Activated CD4-positive, alpha-beta T cell treated with anti-CD3 and anti-CD28 coated beads, Interleukin-2, amount 50 U/mL, for 1 hour (primary cell): ENCODE results near the gene DENND2D.

Source experiments
- DNase-seq: peaks from one replicate; pipeline ENCODE4 v3.0.0-alpha.2; 2020

DENND2D gene, protein sequence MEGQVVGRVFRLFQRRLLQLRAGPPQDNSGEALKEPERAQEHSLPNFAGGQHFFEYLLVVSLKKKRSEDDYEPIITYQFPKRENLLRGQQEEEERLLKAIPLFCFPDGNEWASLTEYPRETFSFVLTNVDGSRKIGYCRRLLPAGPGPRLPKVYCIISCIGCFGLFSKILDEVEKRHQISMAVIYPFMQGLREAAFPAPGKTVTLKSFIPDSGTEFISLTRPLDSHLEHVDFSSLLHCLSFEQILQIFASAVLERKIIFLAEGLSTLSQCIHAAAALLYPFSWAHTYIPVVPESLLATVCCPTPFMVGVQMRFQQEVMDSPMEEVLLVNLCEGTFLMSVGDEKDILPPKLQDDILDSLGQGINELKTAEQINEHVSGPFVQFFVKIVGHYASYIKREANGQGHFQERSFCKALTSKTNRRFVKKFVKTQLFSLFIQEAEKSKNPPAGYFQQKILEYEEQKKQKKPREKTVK

DNA sequence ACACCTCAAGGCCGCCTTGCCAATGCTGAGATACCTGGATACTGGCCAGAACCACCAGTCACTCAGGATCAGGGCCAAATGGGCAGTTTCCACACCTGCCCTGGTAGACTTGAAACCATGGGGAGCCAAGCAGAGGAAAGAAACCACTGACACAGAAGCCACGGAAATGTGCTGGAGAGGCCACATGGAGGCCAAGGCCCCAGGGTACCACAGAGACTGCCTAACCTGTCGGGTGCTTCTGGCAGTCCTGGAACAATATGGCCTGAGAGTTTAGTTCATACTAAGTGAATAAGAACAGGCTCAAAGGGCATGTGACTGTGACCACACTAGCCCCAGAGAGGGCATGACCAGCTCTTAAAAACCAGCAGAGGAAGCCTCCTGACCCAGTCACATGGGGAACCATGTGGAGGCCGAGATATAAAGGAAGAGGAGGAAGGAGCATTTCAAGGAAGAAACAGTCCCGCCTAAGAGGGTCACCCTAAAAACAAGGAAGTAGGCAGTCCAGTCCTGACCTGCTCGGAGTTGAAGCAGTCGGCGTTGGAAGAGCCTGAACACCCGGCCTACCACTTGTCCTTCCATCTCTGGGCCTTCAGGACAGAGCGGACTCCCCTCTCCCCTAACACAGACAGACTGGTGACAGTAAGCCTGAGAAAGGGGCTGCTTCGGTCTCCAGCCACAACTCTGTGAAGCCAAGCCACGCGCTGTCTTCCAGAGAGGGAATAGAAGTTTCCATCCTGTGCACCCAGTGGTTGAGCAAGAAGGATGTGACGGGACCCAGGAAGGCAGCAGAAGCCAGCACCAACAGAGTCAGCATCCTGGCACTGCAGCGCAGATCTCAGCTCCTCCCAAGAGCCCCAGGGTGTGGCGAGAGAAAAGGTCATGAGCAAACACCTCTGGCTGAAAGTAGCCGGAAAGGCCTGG is at the start of gene DENND2D:
Gene DENND2D, minus strand, starts transcription at position 766 of the 921 bp plus-strand sequence. Its CDS starts 187 bp downstream, at position 579.
- peak; percentile 61 for DNase-seq

DNA sequence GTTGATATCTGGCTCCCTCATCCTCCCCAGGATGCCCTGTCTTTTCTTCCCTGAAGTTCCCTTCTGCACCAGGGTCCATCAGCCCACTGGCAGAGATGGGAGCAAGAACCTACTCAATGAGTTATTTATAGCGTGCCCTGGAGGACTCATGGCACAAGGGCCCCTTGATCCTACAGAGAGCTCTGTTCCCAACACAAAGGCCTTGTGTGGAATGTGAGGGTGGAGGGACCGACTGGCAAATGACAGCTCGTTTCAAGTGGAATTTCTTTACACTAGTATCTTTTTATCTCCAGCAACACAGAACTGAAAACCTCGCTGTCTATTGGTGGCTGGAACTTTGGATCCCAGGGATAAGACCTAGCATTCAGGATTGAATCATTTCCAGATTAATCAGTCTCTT is 49.5 kb upstream of the DENND2D start:
- no peak for DNase-seq

DNA sequence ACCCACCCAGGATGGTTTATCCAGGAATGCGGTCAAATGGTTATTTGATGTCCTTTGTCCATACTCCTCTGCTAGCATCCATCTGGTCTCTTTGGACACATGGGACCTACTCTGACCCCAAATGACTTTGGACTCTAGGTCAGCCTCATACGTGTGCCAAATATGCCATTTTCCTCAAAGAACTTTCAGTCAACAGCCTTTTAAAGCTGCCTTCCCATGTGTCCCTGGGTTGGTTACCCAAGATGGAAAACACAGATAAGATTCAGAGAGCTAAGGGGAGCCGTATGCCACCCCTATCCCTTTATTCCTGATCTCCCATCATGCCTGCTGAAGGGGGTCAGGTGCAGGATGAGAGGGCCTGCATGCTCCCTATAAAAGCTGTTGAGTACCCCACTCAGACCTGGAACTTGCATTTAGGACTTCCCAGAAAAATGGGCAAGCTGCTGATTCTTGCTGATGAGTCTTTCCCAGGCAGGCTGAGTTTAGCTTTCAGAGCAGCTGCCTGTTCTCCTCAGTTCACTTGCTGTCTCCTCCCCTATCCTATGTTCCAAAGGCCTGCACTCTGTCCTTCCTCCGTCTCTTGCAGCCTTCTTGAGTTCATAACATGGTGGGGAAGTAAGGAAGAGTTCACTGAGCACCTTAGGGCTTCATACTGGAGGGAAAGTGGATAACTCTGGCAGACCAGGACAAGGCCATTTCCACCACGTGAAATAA is 46.8 kb upstream of the DENND2D start:
- no peak for DNase-seq

DNA sequence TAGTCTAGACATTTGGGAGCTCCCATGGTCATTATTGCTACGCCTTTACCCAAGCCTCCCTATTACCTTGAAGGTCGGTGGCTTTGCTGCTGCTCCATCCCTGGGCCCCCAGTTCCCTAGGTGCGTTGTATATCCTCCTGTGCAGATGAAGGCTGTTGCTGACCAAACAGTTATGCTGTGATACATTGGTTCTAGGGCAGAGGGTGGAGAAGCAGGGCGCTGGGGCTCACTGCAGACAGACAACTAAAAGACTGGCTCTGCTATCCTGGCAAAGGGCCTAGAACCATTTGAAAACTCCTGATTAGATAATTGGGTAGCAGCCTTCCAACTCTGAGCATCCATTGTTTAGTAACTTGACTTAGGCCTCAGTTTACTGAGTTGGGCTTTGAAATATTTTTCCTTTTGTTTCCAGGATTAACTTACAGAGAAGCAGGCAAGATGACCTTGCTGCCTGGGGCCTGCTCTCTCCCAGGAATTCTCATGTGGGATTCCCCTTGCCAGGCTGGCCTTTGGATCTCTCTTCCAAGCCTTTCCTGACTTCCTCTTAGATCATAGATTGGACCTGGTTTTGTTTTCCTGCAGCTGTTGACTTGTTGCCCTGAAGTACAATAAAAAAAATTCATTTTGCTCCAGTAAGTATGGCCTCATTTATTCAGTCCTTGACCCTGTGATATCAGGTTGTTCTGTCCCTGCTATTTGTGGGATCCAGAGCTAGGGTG is 42.5 kb upstream of the DENND2D start:
- no peak for DNase-seq

DNA sequence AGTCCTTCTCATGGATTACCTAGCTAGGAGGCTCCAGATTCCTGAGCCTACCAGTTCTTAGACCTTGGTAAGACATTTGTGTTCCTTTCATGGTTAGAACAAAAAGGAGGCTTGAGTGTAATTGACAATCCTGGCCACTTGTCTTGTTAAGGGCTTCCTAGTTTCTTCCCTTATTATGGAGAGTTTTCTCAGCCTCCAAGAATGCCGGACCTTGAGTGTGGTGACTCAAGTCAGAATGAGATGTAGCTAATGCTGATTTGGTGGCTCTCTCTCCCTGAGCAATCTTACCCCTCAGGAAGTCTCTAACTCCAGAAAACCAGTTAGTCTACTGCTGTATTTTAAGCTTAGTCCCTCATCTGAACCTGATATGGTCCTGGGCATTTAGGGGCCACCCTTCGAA is 41.4 kb upstream of the DENND2D start:
- DNase-seq, result no peak

DNA sequence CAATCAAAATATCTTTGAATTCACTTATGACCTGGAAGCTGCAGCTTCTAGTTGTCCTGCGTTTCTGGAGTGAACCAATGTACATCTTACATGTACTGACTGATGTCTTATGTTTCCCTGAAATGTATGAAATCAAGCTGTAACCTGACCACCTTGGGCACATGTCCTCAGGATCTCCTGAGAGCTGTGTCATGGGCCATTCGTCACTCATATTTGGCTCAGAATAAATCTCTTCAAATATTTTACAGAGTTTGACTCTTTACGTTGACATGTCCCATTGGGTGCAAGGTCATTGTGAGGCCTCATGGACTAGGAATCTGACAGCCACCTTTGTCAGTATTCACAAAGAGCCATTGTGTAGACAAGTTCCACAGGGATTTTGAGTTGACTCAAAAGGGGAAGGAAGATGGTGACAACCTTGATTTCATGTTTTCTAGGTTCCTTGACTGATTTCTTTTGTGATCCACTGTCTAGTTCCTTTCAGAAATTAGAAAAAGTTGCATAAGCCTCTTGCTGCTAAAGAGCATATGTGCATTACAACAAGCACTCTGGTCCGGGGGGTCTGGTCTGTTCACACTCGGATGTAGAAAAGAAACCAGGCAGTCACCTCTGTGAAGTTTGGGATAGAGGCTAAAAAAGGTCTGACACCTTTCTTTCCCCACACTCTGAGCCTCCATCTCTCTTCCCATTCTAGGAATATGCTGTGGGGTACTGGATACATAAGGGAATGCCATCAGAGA is 37.8 kb upstream of the DENND2D start:
- DNase-seq, result no peak

DNA sequence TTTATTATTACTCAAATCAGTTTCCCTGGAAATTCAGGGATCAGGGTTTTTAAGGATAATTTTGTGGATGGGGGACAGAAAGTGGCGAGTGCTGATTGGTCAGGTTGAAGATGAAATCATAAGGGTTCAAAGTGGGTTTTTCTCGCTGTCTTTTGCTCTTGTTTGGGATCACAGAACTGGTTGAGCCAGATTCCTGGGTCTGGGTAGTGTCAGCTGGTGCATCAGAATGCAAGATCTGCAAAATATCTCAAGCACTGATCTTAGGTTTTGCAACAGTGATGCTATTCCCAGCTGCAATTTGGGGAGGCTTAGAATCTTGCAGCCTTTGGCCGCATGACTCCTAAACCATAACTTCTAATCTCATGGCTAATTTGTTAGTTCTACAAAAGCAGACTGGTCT is 36.4 kb upstream of the DENND2D start:
- no peak for DNase-seq

DNA sequence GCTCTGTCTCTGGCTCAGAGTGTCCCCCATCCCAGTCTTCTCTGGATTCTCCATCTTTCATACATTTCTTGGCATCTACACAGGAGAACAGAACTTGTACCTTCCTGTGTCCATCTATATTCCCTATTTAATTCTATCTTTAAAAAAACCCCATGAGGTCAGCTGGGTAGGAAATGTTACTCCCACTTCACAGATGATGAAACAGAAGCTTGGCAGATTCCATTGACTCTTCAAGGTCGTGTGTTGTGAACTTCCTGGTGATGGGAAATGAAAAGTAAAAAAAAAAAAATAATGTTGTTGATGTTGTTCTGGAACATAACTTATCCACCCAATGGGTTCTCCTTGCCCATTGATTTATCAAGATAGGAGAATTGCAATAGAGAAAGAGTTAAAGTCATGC is 35.9 kb upstream of the DENND2D start:
- no peak for DNase-seq

DNA sequence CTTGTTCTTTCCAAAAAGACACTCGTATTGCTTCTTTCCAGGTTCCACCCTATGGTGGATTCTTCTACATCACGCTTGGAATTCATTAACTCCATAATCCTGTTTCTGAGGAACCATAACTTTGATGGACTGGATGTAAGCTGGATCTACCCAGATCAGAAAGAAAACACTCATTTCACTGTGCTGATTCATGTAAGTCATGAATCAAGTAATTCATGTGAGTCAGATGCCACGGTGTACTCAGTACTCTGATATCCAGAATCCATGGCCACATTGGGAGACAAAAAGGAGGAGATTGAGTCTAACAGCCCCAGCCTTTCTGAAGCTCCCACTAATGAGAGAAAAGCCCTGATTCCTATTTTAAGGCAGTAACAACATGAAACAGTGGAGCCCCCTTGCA is 34.4 kb upstream of the DENND2D start:
- DNase-seq, result no peak

DNA sequence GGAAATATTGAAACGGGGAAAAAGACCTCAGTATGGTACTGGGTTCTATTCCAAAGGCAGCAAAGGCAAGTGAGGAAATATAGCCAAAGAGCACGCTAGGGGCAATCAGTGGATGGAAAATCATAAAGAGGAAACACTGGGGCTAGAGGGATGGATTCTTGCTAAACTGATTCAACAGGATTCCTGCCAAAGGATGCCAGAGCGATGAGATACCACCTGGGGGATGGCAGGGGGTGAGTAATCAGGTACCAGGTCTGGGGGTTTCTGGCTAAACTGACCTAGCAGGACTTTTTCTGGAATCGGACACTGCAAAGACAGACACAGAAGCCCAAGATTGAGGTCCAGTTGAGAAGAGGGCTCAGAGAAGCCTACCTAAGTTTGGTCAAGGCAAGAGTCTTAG is 33.8 kb upstream of the DENND2D start:
- DNase-seq, result no peak

DNA sequence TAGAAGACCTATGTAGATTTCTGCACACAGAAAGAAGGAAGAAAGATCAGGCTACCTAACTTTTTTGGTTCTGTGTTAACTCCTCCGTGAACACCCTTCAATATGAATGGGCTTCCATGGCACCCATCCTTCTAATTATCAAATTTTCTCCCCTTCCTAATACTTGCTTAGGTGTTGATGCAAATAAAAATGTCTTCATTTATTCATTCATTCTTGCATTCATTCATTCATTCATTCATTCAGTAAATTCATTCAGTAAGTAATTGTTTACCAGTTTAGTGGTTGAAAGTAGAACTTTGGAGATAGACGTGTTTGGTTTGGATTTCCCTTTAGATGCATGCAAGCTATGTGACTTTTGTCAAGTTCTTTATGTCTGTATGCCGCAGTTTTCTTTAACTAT is 31.7 kb upstream of the DENND2D start:
- no peak for DNase-seq

DNA sequence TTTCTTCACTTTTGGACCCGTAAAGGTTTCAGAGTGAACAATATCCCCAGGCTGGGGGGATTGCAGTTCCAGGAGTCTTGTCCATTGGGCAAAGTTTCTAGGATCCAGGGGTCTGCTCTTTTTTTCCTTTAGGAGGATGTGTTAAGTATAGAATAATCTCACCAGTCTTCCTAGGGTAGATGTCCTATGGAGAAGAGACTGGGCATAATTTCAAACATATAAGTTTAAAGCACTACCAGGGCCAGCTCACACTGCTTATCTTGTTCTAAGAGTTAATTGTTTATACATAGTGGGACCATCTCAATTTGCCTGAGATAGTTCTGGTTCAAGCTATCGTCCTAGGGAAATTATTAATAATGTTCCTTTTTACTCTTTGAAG is 28.3 kb upstream of the DENND2D start:
- no peak for DNase-seq

DNA sequence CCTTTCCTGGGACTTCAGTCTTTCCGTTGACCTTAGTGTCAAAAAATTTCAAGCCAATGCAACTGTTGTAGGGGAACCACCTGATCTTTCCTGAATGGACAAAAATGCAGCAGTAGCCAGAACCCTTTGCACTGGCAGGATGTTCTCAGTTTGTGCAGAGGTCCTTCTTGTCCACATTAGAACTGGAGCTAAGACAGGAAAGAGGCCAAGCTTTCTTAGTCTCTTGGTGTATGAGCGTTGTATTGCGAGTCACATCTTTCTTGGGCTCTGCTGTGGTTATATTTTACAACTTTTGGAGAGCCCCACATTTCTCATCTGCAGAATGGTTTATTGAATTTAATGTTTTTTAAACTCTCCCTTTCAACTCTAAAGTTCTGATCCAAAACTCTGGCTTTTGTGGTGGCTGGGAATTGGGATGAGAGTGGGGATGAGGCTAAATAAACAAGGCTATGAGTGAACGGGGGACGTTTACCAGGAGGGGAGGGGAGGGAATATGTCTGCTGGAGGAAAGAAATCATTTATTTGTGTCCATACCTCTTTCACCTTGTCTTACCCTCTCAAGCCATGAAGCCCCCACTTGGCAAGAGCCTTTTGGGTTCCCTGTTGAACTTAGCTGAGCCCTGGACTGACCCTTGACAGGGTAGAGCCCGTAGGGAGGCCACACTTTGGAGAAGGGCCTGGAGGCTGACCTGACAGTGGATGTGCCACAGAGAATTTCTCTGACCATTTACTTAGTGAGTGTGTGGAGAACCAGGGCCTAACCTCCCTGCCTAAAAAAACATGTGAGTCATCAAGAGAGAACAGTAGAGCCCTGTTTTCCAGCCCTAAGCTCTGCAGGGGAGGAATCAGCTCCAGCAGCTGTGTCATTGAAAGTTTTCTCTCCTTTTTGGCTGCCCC is 27.7 kb upstream of the DENND2D start:
- DNase-seq, result no peak

DNA sequence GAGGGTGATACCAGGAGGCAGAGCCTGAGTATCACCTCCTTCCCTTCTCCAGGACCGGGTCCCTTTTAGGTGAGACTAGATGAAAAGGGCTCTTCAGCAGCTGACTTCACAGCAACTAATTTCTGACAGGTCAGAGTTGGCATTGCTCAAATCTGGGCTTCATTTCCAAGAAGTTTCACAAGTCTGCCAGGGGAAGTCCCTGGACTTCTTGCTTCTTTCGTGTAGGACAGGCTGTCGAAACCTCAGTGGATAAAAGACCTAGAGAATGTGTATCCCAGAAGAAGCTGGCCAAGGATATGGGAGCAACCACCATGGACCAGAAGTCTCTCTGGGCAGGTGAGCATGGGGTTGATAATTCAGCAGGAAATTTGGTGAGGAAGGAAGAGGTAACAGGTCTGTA is 27.0 kb upstream of the DENND2D start, which contains the start of gene CHI3L2:
Gene CHI3L2, plus strand, starts transcription at position 280 of the 400 bp plus-strand sequence. Its CDS starts 17 bp downstream, at position 297.
- no peak for DNase-seq

DNA sequence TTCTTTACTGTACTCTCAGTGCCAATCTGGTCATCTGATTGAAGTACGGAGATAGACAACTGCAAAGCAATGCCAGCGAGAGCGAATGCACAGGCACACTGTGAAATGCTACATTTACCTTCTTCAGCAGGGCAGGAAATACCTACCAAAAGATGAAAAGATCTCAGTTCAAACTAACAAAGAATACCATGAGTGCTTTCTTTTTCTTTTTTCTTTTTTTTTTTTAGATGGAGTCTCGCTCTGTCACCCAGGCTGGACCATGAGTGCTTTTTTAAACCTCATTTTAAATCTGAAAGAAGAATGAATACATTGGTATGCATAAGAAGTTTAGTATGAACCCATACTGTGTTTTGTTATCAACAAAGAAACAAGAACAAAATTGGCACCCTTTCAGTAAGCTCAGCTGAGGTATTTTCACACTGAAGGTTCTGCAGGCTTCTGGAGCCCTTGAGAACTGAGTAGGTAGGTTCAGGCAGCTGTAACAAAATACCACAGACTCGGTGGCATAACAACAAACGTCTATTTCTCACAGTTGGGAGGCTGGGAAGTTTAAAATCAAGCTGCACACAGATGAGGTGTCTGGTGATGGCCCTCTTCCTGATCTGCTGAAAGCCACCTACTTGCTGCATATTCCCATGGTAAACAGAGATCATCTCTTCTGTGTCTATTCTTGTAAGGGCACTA is 25.4 kb upstream of the DENND2D start:
- DNase-seq, result peak; percentile 35

DNA sequence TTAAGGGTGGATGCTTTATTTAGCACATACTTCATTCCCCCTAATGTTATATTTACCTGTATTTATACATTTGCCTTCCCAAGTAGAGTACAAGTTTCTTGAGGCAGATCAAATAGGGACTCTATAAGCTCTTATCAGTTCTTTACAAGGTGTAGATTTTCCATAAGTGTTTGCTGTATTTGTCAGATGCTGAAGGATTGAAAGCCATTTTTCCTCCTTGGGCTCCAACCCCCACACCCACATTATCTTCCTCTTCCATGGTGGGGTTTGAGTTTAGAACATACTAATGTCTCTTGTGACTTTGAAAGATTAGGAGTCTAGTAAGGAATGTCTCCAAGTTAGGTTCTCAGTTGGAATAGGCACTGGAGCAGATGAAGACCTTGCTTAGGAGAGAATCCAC is 24.6 kb upstream of the DENND2D start:
- no peak for DNase-seq

DNA sequence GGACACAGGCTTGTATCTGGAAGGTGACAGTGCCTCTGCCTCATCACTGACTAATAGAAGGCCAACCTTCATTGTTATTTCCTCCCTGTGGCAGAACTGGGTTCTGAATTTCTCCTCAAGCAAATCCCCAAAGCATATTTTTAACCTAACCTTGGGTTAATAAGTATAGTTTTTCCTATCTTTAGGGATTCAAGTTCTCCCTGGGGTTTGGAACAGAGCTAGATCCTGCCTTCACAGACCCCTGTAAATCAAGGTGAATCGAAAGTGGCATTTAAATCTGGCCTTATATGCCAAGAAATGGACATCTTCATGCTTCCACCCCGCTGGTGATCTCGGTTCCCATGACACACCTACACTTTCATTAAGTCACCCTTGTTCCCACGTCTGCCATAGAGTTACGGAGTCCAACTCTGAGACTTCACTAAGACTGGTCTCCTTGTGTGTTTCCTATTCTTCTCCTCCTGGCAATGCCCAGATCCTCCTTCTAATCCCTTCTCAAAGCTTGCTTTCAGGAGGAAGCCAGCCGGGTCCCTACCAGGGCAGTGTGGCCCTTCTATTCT is 22.8 kb upstream of the DENND2D start:
- DNase-seq, result no peak

DNA sequence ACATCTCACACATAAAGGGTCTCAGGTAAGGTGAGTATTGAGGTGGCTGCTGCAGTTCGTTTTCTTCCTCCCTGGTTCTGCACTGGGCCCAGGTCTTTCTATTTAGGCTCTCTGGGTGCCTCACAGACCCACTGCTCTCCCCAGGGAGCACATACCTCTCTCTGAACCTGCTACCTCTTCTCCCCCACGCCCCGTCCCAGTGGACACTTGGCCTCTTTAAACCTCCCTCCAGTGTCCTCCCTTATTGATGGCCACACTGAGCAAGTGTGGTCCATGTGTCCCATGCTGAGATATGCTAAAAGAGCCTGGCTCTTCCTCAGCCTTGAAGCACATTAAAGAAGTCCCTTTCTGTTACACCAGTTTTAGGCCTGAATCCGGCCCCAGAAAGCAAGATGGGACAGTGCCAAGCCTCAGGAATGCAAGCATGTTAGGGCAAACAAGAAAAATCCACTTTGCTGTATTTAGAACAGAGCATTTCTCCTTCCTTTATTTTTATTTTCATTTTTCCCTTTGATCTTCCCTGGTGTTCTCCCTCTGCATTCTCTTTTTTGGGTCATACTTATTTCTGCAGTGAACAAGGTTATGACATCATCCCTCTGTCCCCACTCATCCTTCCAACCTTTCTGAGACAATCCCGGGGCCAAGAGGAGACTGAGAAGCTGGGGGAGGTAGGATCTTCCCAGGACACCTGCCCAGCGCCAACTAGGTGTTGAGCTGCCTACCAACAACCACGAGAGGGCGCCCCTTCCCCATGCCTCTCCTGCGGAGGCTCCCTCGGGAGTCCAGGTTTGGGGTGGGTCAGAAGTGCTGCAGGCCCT is 22.1 kb upstream of the DENND2D start:
- DNase-seq, result peak; percentile 74
